Neutrophil (primary cell): ENCODE data around the gene MAST3.

ENCODE experiments used
- H3K27ac ChIP-seq: fragments of 200-600 bp; sonication (generic); 2 replicates; pipeline ENCODE4 v1.5.1; 2016; ENCODE audit warnings: mild to moderate bottlenecking, moderate library complexity
- H3K27me3 ChIP-seq: fragments of 200-600 bp; sonication (generic); 2 replicates; pipeline ENCODE4 v1.6.0; 2016; ENCODE audit warnings: mild to moderate bottlenecking
- H3K36me3 ChIP-seq: fragments of 200-600 bp; sonication (generic); 2 replicates; pipeline ENCODE4 v1.5.1; 2017
- H3K4me1 ChIP-seq, 2 experiments: fragments of 200-600 bp in 1 of 2; sonication (generic) in 1 of 2; 1 replicate in 1 of 2; 2 replicates in 1 of 2; pipeline versions ENCODE4 v1.5.1 to v1.6.1; 2013 to 2016; ENCODE audit warnings: low read depth in 1 of 2, low read length in 1 of 2, mild to moderate bottlenecking in 1 of 2, moderate library complexity in 1 of 2; ENCODE audit not compliant: control insufficient read depth in 1 of 2, insufficient read depth in 1 of 2
- H3K4me3 ChIP-seq, 2 experiments: fragments of 200-600 bp in 1 of 2; sonication (generic) in 1 of 2; 1 replicate in 1 of 2; 2 replicates in 1 of 2; pipeline ENCODE4 v1.5.1; 2013 to 2016; ENCODE audit warnings: low read depth in 1 of 2, low read length in 1 of 2, mild to moderate bottlenecking in 1 of 2, moderate library complexity in 1 of 2
- H3K9me3 ChIP-seq: fragments of 200-600 bp; sonication (generic); 2 replicates; pipeline ENCODE4 v1.5.1; 2016
- TF ChIP-seq, protein P1 (sequence below): fragments of 200-600 bp; sonication (generic); IDR thresholded peaks from 2 replicates; pipeline ENCODE4 v1.5.1; 2016; ENCODE audit warnings: antibody characterized with exemption

Gene MAST3

DNA sequence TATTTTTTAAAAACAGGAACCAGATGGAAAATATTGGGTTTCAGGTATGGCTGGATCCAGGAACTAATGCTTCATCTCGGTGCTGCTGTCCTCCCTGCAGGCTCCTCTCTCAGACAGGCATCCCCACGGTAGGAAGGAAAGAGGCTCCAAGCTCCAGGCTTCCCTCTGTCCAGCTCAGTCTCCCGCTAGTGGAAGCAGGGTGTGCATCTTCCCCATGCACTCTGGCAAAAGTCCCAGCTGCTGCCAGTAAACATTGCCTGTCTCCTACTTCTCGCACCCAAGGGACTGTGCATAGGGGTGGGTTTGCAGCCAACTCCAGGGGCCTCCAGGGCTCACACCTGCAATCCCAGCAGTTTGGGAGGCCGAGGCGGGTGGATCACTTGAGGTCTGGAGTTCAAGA, 40.0 kb upstream of the MAST3 start:
- TF ChIP-seq, protein P1, sequence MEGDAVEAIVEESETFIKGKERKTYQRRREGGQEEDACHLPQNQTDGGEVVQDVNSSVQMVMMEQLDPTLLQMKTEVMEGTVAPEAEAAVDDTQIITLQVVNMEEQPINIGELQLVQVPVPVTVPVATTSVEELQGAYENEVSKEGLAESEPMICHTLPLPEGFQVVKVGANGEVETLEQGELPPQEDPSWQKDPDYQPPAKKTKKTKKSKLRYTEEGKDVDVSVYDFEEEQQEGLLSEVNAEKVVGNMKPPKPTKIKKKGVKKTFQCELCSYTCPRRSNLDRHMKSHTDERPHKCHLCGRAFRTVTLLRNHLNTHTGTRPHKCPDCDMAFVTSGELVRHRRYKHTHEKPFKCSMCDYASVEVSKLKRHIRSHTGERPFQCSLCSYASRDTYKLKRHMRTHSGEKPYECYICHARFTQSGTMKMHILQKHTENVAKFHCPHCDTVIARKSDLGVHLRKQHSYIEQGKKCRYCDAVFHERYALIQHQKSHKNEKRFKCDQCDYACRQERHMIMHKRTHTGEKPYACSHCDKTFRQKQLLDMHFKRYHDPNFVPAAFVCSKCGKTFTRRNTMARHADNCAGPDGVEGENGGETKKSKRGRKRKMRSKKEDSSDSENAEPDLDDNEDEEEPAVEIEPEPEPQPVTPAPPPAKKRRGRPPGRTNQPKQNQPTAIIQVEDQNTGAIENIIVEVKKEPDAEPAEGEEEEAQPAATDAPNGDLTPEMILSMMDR, result no peak
- H3K27me3 ChIP-seq, result peaks cover 15% of the 10 kb centered on the region
- H3K4me1 ChIP-seq, result peaks cover 10 to 12% of the 10 kb centered on the region in 2 experiments
- no peaks in the 10 kb centered on the region for H3K36me3 ChIP-seq
- no peaks in the 10 kb centered on the region for H3K9me3 ChIP-seq
- H3K27ac ChIP-seq, result peak overlapping the region; percentile 29
- no peak overlapping the region for H3K4me3 ChIP-seq

DNA sequence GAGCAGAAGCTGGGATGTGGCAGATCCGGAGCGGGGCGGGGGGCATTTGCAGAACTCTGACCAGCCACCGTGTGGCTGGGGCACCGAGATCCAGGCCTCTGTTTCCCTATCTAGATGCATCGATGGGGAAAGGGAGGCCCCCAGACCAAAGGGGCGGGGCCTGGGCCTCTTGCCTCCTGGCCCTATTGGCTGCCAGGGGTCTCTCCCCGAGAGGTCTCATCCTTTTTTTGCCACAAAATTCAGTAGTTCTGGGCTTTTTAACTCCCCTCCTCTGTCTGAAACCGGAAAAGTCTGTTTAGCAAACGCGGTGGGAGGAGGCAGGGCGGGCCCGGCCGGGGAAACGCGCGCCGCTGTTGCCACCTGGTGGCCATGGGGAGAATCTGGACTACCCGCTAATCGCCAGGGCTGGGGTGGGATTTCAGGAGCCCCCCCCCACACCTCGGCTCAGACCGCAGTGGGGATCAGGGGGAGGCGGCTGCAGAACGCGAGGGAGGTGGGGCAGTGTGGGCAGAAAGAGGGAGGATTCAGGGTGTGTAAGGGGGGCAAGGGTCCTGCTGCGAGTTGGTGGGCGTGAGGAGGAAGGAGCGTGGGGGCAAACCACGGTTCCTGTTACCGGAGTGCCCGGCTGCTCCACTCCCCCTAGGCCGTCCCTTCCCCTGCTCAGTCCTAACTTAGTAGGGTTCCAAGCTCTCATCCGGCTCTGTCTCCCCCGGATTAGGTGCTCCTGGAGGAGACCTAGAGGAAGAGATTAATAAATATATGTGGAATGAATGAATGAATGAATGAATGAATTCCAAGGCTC, 39.2 kb upstream of the MAST3 start:
- H3K4me1 ChIP-seq, result peaks cover 10 to 12% of the 10 kb centered on the region in 2 experiments
- no peaks in the 10 kb centered on the region for H3K9me3 ChIP-seq
- H3K36me3 ChIP-seq, result no peaks in the 10 kb centered on the region
- TF ChIP-seq, protein P1, result peak; percentile 93
- H3K4me3 ChIP-seq, result peak overlapping the region; percentile 61 to 67
- peaks cover 7% of the 10 kb centered on the region for H3K27me3 ChIP-seq
- H3K27ac ChIP-seq, result peak overlapping the region; percentile 62

DNA sequence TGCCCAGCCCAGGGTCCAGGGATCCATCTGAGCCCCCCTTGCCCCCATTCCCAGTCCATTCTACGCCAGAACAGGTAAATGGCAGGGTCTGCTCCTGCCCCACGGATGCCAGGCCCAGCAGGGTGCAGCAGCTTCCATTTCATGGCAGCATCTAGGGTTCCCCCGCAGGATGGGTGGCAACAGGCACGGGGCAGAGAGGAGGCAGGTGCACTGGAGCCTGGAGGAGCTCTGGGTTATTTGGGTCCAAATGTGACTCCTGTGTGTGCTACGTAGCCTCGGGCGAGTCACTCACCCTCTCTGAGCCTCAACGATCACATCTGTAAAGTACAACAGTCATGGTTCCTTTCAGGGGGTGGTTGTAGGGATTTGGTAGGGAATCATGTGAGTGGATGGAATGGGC, 38.3 kb upstream of the MAST3 start:
- Histone ChIP-seq H3K9me3 (no peaks in the 10 kb centered on the region), H3K4me1 (peaks cover 10 to 12% of the 10 kb centered on the region in 2 experiments), H3K36me3 (no peaks in the 10 kb centered on the region), H3K27me3 (peaks cover 3% of the 10 kb centered on the region), H3K27ac (no peak overlapping the region), H3K4me3 (no peak overlapping the region)
- TF ChIP-seq, protein P1, result no peak

DNA sequence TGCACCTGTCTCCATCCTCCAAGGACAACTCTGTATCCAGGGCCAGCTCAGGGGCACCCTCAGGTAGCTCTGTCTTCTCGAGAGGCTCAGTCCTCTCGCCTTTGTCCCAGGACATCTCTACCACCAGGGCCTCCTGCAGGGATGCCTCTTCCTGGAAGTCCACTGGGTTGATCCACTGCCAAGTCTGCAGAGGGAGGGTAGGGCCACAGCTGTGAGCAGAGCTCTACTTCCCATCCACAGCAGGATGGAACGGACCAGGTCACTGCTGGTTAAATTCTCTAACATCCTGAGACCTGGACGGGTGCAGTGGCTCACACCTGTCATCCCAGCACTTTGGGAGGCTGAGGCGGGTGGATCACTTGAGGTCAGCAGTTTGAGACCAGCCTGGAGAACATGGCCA, 37.7 kb upstream of the MAST3 start:
- peaks cover 3% of the 10 kb centered on the region for H3K27me3 ChIP-seq
- H3K9me3 ChIP-seq, result no peaks in the 10 kb centered on the region
- H3K36me3 ChIP-seq, result no peaks in the 10 kb centered on the region
- H3K4me3 ChIP-seq, result no peak overlapping the region
- H3K27ac ChIP-seq, result no peak overlapping the region
- H3K4me1 ChIP-seq, result peaks cover 10 to 12% of the 10 kb centered on the region in 2 experiments
- TF ChIP-seq, protein P1, result no peak

DNA sequence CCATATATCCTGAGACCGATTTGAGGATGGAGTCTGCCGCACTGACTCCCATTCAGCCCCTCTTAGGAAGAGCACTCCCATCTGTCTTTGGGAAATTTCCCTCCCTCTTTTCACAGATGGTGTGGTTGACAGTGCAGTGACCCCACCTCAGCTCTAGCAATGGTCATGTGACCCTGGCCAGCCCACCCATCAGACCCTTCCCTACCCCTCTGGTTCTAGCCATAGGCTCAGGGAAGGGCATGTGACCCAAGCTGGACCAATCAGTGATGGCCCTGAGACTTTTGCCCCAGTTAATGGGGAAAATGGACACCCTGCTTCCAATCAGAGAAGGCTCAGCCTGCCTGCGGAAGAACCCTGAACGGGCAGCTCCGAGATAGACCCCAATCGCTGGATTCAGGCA, 37.1 kb upstream of the MAST3 start:
- H3K36me3 ChIP-seq, result no peaks in the 10 kb centered on the region
- H3K9me3 ChIP-seq, result no peaks in the 10 kb centered on the region
- no peak overlapping the region for H3K27ac ChIP-seq
- peaks cover 10 to 12% of the 10 kb centered on the region in 2 experiments for H3K4me1 ChIP-seq
- H3K4me3 ChIP-seq, result no peak overlapping the region
- TF ChIP-seq, protein P1, result no peak
- peaks cover 3% of the 10 kb centered on the region for H3K27me3 ChIP-seq
